Measurements from ENCODE around the gene RB1. TPM values are rescaled to one million over a fixed set of nuclear protein-coding genes. Genes with fewer than 3 reads are reported as not detected.
A peak's percentile ranks its signal among the peaks of the same experiment; 100 is the strongest.

RB1 gene
- total RNA-seq, 2 experiments from 2014 or later, result 40.2 to 41.3 TPM

DNA sequence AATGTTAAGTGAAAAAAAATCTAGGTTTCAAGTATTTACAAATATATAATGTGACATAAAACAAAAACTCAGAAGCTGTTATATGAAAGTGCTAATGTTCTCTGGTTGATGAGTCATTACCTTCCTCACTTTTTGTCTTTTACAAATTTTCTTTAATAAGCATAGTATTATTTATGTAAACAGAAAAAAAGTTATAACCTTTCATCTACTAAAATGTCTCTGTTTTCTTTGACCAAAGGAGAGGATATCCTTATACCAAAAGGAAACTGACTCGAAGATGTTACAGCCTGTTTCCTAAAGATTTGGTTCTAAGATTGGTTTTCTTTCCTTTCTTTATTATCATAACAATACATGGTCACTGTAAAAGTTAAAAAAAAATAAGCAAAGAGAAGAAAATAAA is 191.3 kb downstream of the RB1 start:
- peak overlapping the region; percentile 25 for H3K4me3 Mint-ChIP-seq
- no peaks in the 10 kb centered on the region for H3K27me3 Mint-ChIP-seq
- DNase-seq, result no peak
- peaks cover 69% of the 10 kb centered on the region for H3K4me1 Mint-ChIP-seq
- H3K27ac Mint-ChIP-seq, result peak overlapping the region; percentile 44
- ChIA-PET POLR2A (interaction anchor here (1.0 to 11.2 kb wide), 9 partner anchors 11 to 92 kb away, joined by 4 to 204 read pairs (median 7); partner anchors contain the start of genes LPAR6 and RCBTB2), CTCF (interaction anchor here (0.9 to 4.1 kb wide), 5 partner anchors 10 to 93 kb away, joined by 3 to 32 read pairs (median 5); partner anchors contain the start of gene RCBTB2)
- H3K9me3 Mint-ChIP-seq, result no peaks in the 10 kb centered on the region
- H3K36me3 Mint-ChIP-seq (ENCODE audit: low read depth), result peaks cover 37% of the 10 kb centered on the region

DNA sequence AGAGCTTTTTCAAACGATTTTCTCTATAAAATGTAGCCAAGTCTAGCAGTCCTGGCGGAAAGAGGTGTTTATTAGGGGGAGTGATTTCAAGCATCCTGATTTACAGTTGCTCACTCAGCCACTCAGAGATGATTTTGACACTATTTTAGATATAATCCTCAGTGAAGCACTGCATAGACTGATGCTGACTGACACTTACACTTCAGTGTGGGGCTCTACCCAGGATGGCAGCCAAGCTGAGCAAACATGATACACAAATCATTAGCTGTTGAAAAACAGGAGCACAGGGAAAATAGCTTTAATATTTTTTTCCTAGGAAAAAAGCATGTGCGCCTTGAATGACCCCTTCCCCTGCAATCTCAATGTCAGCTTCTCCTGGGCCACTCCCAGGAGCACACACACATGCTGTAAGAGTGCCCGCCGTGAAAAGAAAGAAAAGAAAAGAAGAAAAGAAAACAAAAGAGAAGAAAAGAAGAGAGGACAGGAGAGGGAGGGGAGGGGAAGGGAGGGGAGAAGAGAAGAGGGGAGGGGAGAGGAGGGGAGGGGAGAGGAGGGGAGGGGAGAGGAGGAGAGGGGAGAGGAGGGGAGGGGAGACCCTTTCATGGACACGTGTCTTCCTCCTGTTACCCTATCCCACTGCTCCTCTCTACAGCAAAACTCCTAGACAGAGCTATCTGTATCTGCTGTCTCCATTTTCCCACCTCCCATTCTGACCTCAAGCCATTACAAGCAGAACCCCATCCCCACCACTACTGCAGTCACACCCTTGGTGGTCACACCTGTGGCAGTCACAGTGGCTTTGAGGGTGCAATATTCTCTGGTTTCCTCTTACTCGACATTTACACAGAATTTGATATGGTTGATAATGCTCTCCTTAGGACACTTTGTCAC is 193.0 kb downstream of the RB1 start:
- H3K4me1 Mint-ChIP-seq, result peaks cover 67% of the 10 kb centered on the region
- peaks cover 34% of the 10 kb centered on the region for H3K36me3 Mint-ChIP-seq (ENCODE audit: low read depth)
- H3K9me3 Mint-ChIP-seq, result no peaks in the 10 kb centered on the region
- H3K27ac Mint-ChIP-seq, result peak overlapping the region; percentile 85
- H3K27me3 Mint-ChIP-seq, result no peaks in the 10 kb centered on the region
- CTCF ChIA-PET, result interaction anchor here (0.7 to 4.1 kb wide), 7 partner anchors 9 to 459 kb away, joined by 3 to 32 read pairs (median 4); partner anchors contain the start of gene NUDT15
- H3K4me3 Mint-ChIP-seq, result peak overlapping the region; percentile 61
- POLR2A ChIA-PET, result interaction anchor here (0.7 to 11.2 kb wide), 11 partner anchors 9 to 177 kb away, joined by 3 to 204 read pairs (median 7); partner anchors contain the start of genes LPAR6 and RCBTB2
- DNase-seq, result peak; percentile 86

DNA sequence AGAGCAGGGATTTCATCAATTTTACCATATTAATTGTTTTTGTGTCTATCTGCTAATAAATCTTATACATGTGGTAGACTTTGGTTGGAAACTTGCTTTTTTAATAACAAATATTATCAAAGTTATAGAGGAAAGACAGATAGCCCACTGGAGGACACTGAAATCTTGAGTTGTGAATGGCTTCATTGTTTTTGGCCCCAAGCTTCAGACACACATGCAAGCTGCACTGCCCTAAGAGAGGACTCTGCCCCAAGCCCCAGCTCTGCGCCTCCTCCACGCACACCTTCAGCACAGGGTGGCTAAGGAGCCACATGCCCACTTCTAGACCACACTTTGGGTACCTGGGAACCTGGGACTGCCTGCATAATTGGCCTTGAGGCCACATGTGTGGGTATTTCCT is 194.1 kb downstream of the RB1 start:
- Mint-ChIP-seq H3K4me3 (no peak overlapping the region), H3K27me3 (no peaks in the 10 kb centered on the region), H3K4me1 (peaks cover 75% of the 10 kb centered on the region), H3K27ac (peak overlapping the region; percentile 85), H3K9me3 (no peaks in the 10 kb centered on the region), H3K36me3 (ENCODE audit: low read depth) (peaks cover 43% of the 10 kb centered on the region)
- DNase-seq, result no peak
- ChIA-PET CTCF (no interaction called here), POLR2A (interaction anchor here (1.4 to 11.2 kb wide), 6 partner anchors 8 to 96 kb away, joined by 4 to 204 read pairs (median 82); partner anchors contain the start of genes LPAR6 and RCBTB2)

GRCh38 chr13:48500652-48501197 is 197.2 kb downstream of the RB1 start:
- peaks cover 70% of the 10 kb centered on the region for H3K36me3 Mint-ChIP-seq (ENCODE audit: low read depth)

GRCh38 chr13:48501705-48502104 is 198.2 kb downstream of the RB1 start:
- no peak overlapping the region for H3K4me3 Mint-ChIP-seq
- no peak overlapping the region for H3K27ac Mint-ChIP-seq
- H3K4me1 Mint-ChIP-seq, result peaks cover 92% of the 10 kb centered on the region
- POLR2A ChIA-PET, result interaction anchor here (0.9 to 11.2 kb wide), 4 partner anchors 9 to 78 kb away, joined by 3 to 204 read pairs (median 8); partner anchors contain the start of gene RCBTB2
- peaks cover 77% of the 10 kb centered on the region for H3K36me3 Mint-ChIP-seq (ENCODE audit: low read depth)
- CTCF ChIA-PET, result no interaction called here
- DNase-seq, result no peak
- peaks cover 4% of the 10 kb centered on the region for H3K9me3 Mint-ChIP-seq
- H3K27me3 Mint-ChIP-seq, result no peaks in the 10 kb centered on the region

More at GRCh38 chr13:48500652-48501197, 197.2 kb downstream of the RB1 start:
- ChIA-PET POLR2A (interaction anchor here (0.8 to 11.2 kb wide), 6 partner anchors 8 to 88 kb away, joined by 3 to 204 read pairs (median 4); partner anchors contain the start of genes LPAR6 and RCBTB2), CTCF (interaction anchor here (1.1 kb wide), 1 partner anchor 62 kb away, joined by 3 read pairs; no protein-coding TSS in a partner anchor)
- Mint-ChIP-seq H3K27ac (peak overlapping the region; percentile 32), H3K27me3 (no peaks in the 10 kb centered on the region), H3K4me1 (peaks cover 92% of the 10 kb centered on the region), H3K9me3 (peaks cover 4% of the 10 kb centered on the region), H3K4me3 (no peak overlapping the region)
- DNase-seq, result no peak

- peak overlapping the region; percentile 52 for H3K27ac Mint-ChIP-seq
- CTCF ChIA-PET, result no interaction called here
- H3K4me1 Mint-ChIP-seq, result peaks cover 92% of the 10 kb centered on the region
- H3K4me3 Mint-ChIP-seq, result no peak overlapping the region
- peaks cover 4% of the 10 kb centered on the region for H3K9me3 Mint-ChIP-seq
- H3K36me3 Mint-ChIP-seq (ENCODE audit: low read depth), result peaks cover 80% of the 10 kb centered on the region
- no peaks in the 10 kb centered on the region for H3K27me3 Mint-ChIP-seq
- POLR2A ChIA-PET, result interaction anchor here (0.6 to 11.2 kb wide), 5 partner anchors 7 to 59 kb away, joined by 3 to 204 read pairs (median 77); partner anchors contain the start of gene RCBTB2
- DNase-seq, result no peak
Measured at GRCh38 chr13:48502601-48503319, 199.2 kb downstream of the RB1 start.

DNA sequence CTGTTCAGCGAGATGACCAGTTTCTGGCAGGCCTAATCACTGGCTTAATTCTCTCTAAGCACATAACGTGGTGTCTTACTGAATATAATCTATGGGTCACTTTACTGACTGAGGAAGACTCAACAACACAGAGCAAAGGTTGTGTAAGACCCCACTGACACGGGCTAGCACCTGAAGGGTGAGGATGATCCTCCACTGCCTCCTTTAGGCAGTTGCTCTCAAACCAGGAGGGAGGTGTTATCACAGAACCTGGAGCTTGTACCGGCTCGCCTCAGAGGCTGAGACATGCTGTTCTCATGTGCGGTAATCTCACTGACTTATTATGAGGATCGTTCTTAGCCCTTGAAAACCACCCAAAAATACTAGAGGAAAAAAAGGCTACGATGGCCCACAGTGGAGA is 201.1 kb downstream of the RB1 start:
- Mint-ChIP-seq H3K4me1 (peaks cover 79% of the 10 kb centered on the region), H3K9me3 (peaks cover 4% of the 10 kb centered on the region), H3K36me3 (ENCODE audit: low read depth) (peaks cover 78% of the 10 kb centered on the region), H3K27ac (peak overlapping the region; percentile 98), H3K4me3 (no peak overlapping the region), H3K27me3 (no peaks in the 10 kb centered on the region)
- no peak for DNase-seq
- ChIA-PET CTCF (interaction anchor here (0.5 to 3.4 kb wide), 8 partner anchors 10 to 170 kb away, joined by 3 to 20 read pairs (median 12); partner anchors contain the start of gene RCBTB2), POLR2A (interaction anchor here (0.9 to 5.2 kb wide), 8 partner anchors 9 to 201 kb away, joined by 3 to 108 read pairs (median 16); partner anchors contain the start of genes LPAR6 and RB1)

- CTCF ChIA-PET, result interaction anchor here (0.5 to 3.4 kb wide), 10 partner anchors 9 to 171 kb away, joined by 3 to 20 read pairs (median 10); partner anchors contain the start of genes LPAR6 and RCBTB2
- Mint-ChIP-seq H3K4me3 (no peak overlapping the region), H3K9me3 (peaks cover 4% of the 10 kb centered on the region), H3K36me3 (ENCODE audit: low read depth) (peaks cover 78% of the 10 kb centered on the region), H3K27me3 (no peaks in the 10 kb centered on the region), H3K27ac (peak overlapping the region; percentile 98), H3K4me1 (peaks cover 80% of the 10 kb centered on the region)
- DNase-seq, result no peak
- POLR2A ChIA-PET, result interaction anchor here (0.9 to 5.2 kb wide), 15 partner anchors 10 to 410 kb away, joined by 3 to 108 read pairs (median 9); partner anchors contain the start of genes LPAR6, MED4, RB1 and RCBTB2
Measured at GRCh38 chr13:48505012-48505411, 201.5 kb downstream of the RB1 start.

GRCh38 chr13:48505597-48506091 is 202.1 kb downstream of the RB1 start:
- Mint-ChIP-seq H3K27ac (peak overlapping the region; percentile 98), H3K4me3 (peak overlapping the region; percentile 50), H3K9me3 (peaks cover 4% of the 10 kb centered on the region), H3K36me3 (ENCODE audit: low read depth) (peaks cover 82% of the 10 kb centered on the region), H3K27me3 (no peaks in the 10 kb centered on the region), H3K4me1 (peaks cover 82% of the 10 kb centered on the region)
- CTCF ChIA-PET, result interaction anchor here (1.0 to 3.4 kb wide), 11 partner anchors 10 to 171 kb away, joined by 3 to 20 read pairs (median 9); partner anchors contain the start of genes LPAR6 and RCBTB2
- peak; percentile 74 for DNase-seq
- POLR2A ChIA-PET, result interaction anchor here (0.9 to 5.2 kb wide), 17 partner anchors 10 to 410 kb away, joined by 3 to 108 read pairs (median 9); partner anchors contain the start of genes LPAR6, MED4, RB1 and RCBTB2

DNA sequence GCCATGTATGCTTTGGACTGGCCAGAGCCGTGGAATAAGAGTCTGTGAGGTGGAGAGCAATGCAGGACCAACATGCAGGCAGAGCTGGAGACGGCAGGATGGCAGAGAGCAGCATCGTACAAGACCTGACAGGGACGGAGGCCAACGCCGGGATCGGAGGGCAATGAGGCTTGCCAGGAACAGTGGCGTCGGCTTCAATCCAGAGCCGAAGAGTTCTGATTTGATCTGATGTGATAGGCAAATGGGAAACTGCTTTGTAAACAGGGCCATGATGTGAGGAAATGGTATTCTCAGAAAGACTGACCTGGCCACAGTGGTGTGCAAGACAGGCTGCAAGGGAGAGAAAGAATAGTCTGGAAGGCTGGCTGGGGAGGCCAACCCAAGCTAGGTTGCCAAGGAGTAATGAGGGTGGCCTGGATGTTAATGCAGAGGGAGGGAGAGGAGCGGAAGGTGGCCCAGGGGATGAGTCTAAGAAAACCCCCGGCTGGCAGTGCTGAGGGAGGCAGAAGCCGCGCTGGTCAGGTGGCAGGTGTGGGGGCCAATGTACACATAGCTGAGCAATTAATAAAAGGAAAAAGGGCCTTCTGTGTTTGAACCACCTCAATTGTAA is 202.6 kb downstream of the RB1 start:
- DNase-seq, result no peak
- ChIA-PET POLR2A (interaction anchor here (0.9 to 5.2 kb wide), 17 partner anchors 11 to 411 kb away, joined by 3 to 108 read pairs (median 9); partner anchors contain the start of genes LPAR6, MED4 and RCBTB2), CTCF (interaction anchor here (1.0 to 3.4 kb wide), 9 partner anchors 10 to 172 kb away, joined by 3 to 20 read pairs (median 12); partner anchors contain the start of gene RCBTB2)
- peak overlapping the region; percentile 50 for H3K4me3 Mint-ChIP-seq
- H3K27ac Mint-ChIP-seq, result peak overlapping the region; percentile 98
- peaks cover 79% of the 10 kb centered on the region for H3K4me1 Mint-ChIP-seq
- H3K27me3 Mint-ChIP-seq, result no peaks in the 10 kb centered on the region
- H3K9me3 Mint-ChIP-seq, result peaks cover 4% of the 10 kb centered on the region
- H3K36me3 Mint-ChIP-seq (ENCODE audit: low read depth), result peaks cover 78% of the 10 kb centered on the region

DNA sequence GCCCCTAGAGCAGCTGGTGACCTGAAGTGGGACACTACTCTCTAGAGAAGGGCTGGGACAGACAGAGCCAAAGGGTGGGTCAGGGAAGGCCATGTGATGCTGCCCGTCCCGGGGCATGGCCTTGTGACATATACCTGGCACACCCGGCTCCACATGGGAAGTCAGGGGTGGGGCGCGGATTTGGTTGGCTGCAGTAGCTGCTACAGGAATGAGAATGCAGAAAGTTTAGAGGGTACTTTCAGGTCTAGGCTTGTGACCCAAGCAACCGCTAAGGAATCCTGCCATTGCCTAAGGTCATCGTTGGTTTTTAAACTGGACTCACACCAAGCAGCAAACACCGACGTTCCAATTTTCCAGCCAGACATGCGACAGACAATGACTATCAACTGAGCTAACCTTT is 203.5 kb downstream of the RB1 start:
- Mint-ChIP-seq H3K9me3 (peaks cover 4% of the 10 kb centered on the region), H3K36me3 (ENCODE audit: low read depth) (peaks cover 79% of the 10 kb centered on the region), H3K4me1 (peaks cover 70% of the 10 kb centered on the region), H3K27ac (peak overlapping the region; percentile 98), H3K4me3 (no peak overlapping the region), H3K27me3 (no peaks in the 10 kb centered on the region)
- CTCF ChIA-PET, result interaction anchor here (2.6 to 3.4 kb wide), 2 partner anchors 25 to 55 kb away, joined by 12 to 13 read pairs; partner anchors contain the start of gene RCBTB2
- POLR2A ChIA-PET, result interaction anchor here (1.2 to 5.2 kb wide), 9 partner anchors 11 to 104 kb away, joined by 3 to 108 read pairs (median 19); partner anchors contain the start of genes LPAR6 and RCBTB2
- DNase-seq, result no peak
